HEK293 (cell line): Measurements from ENCODE around the gene MRTFA.
A peak's percentile ranks its signal among the peaks of the same experiment; 100 is the strongest.

Experiments
- BCL11B ChIP-seq: fragments of 450-650 bp; formaldehyde crosslinking; IDR thresholded peaks from 2 replicates; pipeline ENCODE4 v1.5.1; 2016; ENCODE audit warnings: low read depth, missing biosample characterization, missing genetic modification characterization
- GLI4 ChIP-seq: fragments of 450-650 bp; formaldehyde crosslinking; IDR thresholded peaks from 2 replicates; pipeline ENCODE4 v1.5.1; 2016; ENCODE audit warnings: missing biosample characterization, missing genetic modification characterization
- GLIS1 ChIP-seq: fragments of 450-650 bp; formaldehyde crosslinking; IDR thresholded peaks from 2 replicates; pipeline ENCODE4 v1.5.1; 2016; ENCODE audit warnings: missing biosample characterization, missing genetic modification characterization
- IKZF3 ChIP-seq: fragments of 450-650 bp; IDR thresholded peaks from 2 replicates; pipeline ENCODE4 v1.5.0; 2018; ENCODE audit warnings: missing biosample characterization, mild to moderate bottlenecking, missing genetic modification characterization, moderate library complexity
- KLF9 ChIP-seq: fragments of 450-650 bp; formaldehyde crosslinking; IDR thresholded peaks from 2 replicates; pipeline ENCODE4 v1.5.1; 2016; ENCODE audit warnings: missing biosample characterization, missing genetic modification characterization, low read depth
- MEIS1 ChIP-seq: sonication (generic); formaldehyde crosslinking; IDR thresholded peaks from 2 replicates; pipeline ENCODE4 v1.8.1; 2022; ENCODE audit warnings: missing genetic modification reagents, mild to moderate bottlenecking, borderline replicate concordance
- SETDB1 ChIP-seq: IDR thresholded peaks from one replicate; pipeline ENCODE4 v1.6.1; 2017; ENCODE audit warnings: mild to moderate bottlenecking, low read length, moderate library complexity, mixed read lengths; ENCODE audit not compliant: insufficient read length
- ZBTB20 ChIP-seq: fragments of 450-650 bp; formaldehyde crosslinking; IDR thresholded peaks from 2 replicates; pipeline ENCODE4 v1.5.1; 2016; ENCODE audit warnings: missing biosample characterization, missing genetic modification characterization
- ZFHX2 ChIP-seq: fragments of 450-650 bp; formaldehyde crosslinking; conservative IDR thresholded peaks from 2 replicates; pipeline ENCODE4 v1.5.1; 2016; ENCODE audit warnings: missing biosample characterization, missing genetic modification characterization
- ZFP37 ChIP-seq: fragments of 450-650 bp; formaldehyde crosslinking; IDR thresholded peaks from 2 replicates; pipeline ENCODE4 v1.5.1; 2016; ENCODE audit warnings: missing biosample characterization, missing genetic modification characterization
- ZFP41 ChIP-seq: fragments of 450-650 bp; formaldehyde crosslinking; IDR thresholded peaks from 2 replicates; pipeline ENCODE4 v1.5.1; 2016; ENCODE audit warnings: missing biosample characterization, missing genetic modification characterization, borderline replicate concordance
- ZNF10 ChIP-seq: fragments of 450-650 bp; formaldehyde crosslinking; IDR thresholded peaks from 2 replicates; pipeline ENCODE4 v1.5.1; 2017; ENCODE audit warnings: missing biosample characterization, missing genetic modification characterization
- ZNF114 ChIP-seq: fragments of 450-650 bp; formaldehyde crosslinking; IDR thresholded peaks from 2 replicates; pipeline ENCODE4 v1.5.0; 2017; ENCODE audit warnings: missing biosample characterization, missing genetic modification characterization
- ZNF132 ChIP-seq: fragments of 450-650 bp; formaldehyde crosslinking; IDR thresholded peaks from 2 replicates; pipeline ENCODE4 v1.5.1; 2017; ENCODE audit warnings: missing biosample characterization, missing genetic modification characterization, borderline replicate concordance
- ZNF146 ChIP-seq: fragments of 450-650 bp; formaldehyde crosslinking; IDR thresholded peaks from 2 replicates; pipeline ENCODE4 v1.5.1; 2016; ENCODE audit warnings: missing biosample characterization, missing genetic modification characterization
- ZNF211 ChIP-seq: fragments of 450-650 bp; formaldehyde crosslinking; IDR thresholded peaks from 2 replicates; pipeline ENCODE4 v1.5.1; 2016; ENCODE audit warnings: low read depth, missing biosample characterization, missing genetic modification characterization
- ZNF223 ChIP-seq: fragments of 450-650 bp; formaldehyde crosslinking; IDR thresholded peaks from 2 replicates; pipeline ENCODE4 v1.5.1; 2016; ENCODE audit warnings: missing biosample characterization, missing genetic modification characterization
- ZNF280D ChIP-seq: fragments of 450-650 bp; formaldehyde crosslinking; IDR thresholded peaks from 2 replicates; pipeline ENCODE4 v1.5.1; 2016; ENCODE audit warnings: missing biosample characterization, missing genetic modification characterization
- ZNF311 ChIP-seq: fragments of 450-650 bp; formaldehyde crosslinking; IDR thresholded peaks from 2 replicates; pipeline ENCODE4 v1.5.1; 2017; ENCODE audit warnings: missing biosample characterization, missing genetic modification characterization, borderline replicate concordance
- ZNF324 ChIP-seq: fragments of 450-650 bp; formaldehyde crosslinking; IDR thresholded peaks from 2 replicates; pipeline ENCODE4 v1.5.1; 2016; ENCODE audit warnings: missing biosample characterization, missing genetic modification characterization
- ZNF501 ChIP-seq: fragments of 450-650 bp; formaldehyde crosslinking; IDR thresholded peaks from 2 replicates; pipeline ENCODE4 v1.5.1; 2016; ENCODE audit warnings: missing biosample characterization, missing genetic modification characterization
- ZNF629 ChIP-seq: fragments of 450-650 bp; formaldehyde crosslinking; IDR thresholded peaks from 2 replicates; pipeline ENCODE4 v1.5.1; 2017; ENCODE audit warnings: missing biosample characterization, missing genetic modification characterization
- ZNF660 ChIP-seq: fragments of 450-650 bp; IDR thresholded peaks from 2 replicates; pipeline ENCODE4 v1.5.1; 2018; ENCODE audit warnings: missing biosample characterization, mild to moderate bottlenecking, missing genetic modification characterization
- ZNF837 ChIP-seq: fragments of 450-650 bp; formaldehyde crosslinking; IDR thresholded peaks from 2 replicates; pipeline ENCODE4 v1.5.1; 2016; ENCODE audit warnings: missing biosample characterization, missing genetic modification characterization
- ZSCAN16 ChIP-seq: fragments of 450-650 bp; formaldehyde crosslinking; IDR thresholded peaks from 2 replicates; pipeline ENCODE4 v1.5.1; 2016; ENCODE audit warnings: missing biosample characterization, missing genetic modification characterization
- ZSCAN23 ChIP-seq: fragments of 450-650 bp; formaldehyde crosslinking; IDR thresholded peaks from 2 replicates; pipeline ENCODE4 v1.5.1; 2016; ENCODE audit warnings: missing biosample characterization, missing genetic modification characterization
- ZXDB ChIP-seq: fragments of 450-650 bp; formaldehyde crosslinking; IDR thresholded peaks from 2 replicates; pipeline ENCODE4 v1.5.1; 2016; ENCODE audit warnings: missing biosample characterization, missing genetic modification characterization
- TF ChIP-seq, protein P1 (sequence below): fragments of 450-650 bp; formaldehyde crosslinking; IDR thresholded peaks from 2 replicates; pipeline ENCODE4 v1.5.1; 2017; ENCODE audit warnings: missing biosample characterization, missing genetic modification characterization
- TF ChIP-seq, protein P2 (sequence below): fragments of 450-650 bp; formaldehyde crosslinking; IDR thresholded peaks from 2 replicates; pipeline ENCODE4 v1.5.1; 2016; ENCODE audit warnings: missing biosample characterization, missing genetic modification characterization
- TF ChIP-seq, protein P3 (sequence below): fragments of 450-650 bp; formaldehyde crosslinking; IDR thresholded peaks from 2 replicates; pipeline ENCODE4 v1.5.1; 2016; ENCODE audit warnings: missing biosample characterization, missing genetic modification characterization, borderline replicate concordance
- TF ChIP-seq, protein P4 (sequence below): IDR thresholded peaks from 2 replicates; pipeline ENCODE4 v1.6.1; 2011; ENCODE audit warnings: mild to moderate bottlenecking, low read depth, low read length, borderline replicate concordance

The MRTFA gene

DNA sequence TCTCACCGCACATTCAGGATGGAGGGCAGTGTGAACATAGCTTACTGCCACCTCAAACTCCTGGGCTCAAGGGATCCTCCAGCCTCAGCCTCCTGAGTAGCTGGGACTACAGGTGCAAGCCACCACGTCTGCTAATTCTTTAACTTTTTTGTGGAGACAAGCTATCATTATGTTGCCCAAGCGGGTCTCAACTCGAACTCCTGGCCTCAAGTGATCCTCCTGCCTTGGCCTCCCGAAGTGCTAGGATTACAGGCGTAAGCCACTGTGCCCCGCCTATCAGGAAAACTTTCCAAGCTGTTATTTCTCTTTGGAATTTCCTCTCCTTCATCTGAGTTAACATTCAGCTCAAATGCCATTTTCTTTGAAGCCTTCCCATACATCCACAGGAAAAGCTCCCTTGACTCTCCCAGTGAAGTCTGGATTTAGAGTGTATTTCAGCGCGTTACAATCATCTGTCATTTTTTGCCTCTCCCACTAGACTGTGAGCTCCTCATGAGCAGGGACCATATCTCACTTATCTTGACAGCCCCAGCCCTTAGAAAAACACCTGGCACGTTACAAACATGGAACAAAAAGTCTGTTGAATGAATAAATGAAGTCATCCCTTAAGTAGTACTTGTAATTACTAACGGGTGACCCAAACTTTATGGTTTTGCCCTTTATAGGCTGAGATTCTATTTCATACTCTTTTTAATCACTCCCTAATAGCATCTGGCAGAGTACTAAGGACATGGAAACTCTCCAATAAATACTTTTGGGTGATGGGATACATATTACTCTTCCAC, 2.2 kb downstream of the MRTFA start (continued):
- TF ChIP-seq, protein P1, sequence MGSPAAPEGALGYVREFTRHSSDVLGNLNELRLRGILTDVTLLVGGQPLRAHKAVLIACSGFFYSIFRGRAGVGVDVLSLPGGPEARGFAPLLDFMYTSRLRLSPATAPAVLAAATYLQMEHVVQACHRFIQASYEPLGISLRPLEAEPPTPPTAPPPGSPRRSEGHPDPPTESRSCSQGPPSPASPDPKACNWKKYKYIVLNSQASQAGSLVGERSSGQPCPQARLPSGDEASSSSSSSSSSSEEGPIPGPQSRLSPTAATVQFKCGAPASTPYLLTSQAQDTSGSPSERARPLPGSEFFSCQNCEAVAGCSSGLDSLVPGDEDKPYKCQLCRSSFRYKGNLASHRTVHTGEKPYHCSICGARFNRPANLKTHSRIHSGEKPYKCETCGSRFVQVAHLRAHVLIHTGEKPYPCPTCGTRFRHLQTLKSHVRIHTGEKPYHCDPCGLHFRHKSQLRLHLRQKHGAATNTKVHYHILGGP, result no peak
- TF ChIP-seq ZNF146 (tag by site-specific recombination), result no peak
- no peak for TF ChIP-seq ZNF10 (tag by site-specific recombination)
- TF ChIP-seq ZXDB (tag by site-specific recombination), result peak; percentile 84
- no peak for TF ChIP-seq GLIS1
- TF ChIP-seq ZSCAN23, result peak; percentile 66; the same call in 1 of the 2 replicates
- TF ChIP-seq ZNF211 (tag by site-specific recombination), result no peak
- TF ChIP-seq BCL11B (tag by site-specific recombination), result no peak
- no peak for TF ChIP-seq ZNF324
- peak; percentile 91 for TF ChIP-seq ZNF629 (tag by site-specific recombination)
- TF ChIP-seq ZNF311 (tag by site-specific recombination), result no peak
- TF ChIP-seq IKZF3 (tag by site-specific recombination), result peak; percentile 71; the same call in 1 of the 2 replicates
- TF ChIP-seq, protein P2, sequence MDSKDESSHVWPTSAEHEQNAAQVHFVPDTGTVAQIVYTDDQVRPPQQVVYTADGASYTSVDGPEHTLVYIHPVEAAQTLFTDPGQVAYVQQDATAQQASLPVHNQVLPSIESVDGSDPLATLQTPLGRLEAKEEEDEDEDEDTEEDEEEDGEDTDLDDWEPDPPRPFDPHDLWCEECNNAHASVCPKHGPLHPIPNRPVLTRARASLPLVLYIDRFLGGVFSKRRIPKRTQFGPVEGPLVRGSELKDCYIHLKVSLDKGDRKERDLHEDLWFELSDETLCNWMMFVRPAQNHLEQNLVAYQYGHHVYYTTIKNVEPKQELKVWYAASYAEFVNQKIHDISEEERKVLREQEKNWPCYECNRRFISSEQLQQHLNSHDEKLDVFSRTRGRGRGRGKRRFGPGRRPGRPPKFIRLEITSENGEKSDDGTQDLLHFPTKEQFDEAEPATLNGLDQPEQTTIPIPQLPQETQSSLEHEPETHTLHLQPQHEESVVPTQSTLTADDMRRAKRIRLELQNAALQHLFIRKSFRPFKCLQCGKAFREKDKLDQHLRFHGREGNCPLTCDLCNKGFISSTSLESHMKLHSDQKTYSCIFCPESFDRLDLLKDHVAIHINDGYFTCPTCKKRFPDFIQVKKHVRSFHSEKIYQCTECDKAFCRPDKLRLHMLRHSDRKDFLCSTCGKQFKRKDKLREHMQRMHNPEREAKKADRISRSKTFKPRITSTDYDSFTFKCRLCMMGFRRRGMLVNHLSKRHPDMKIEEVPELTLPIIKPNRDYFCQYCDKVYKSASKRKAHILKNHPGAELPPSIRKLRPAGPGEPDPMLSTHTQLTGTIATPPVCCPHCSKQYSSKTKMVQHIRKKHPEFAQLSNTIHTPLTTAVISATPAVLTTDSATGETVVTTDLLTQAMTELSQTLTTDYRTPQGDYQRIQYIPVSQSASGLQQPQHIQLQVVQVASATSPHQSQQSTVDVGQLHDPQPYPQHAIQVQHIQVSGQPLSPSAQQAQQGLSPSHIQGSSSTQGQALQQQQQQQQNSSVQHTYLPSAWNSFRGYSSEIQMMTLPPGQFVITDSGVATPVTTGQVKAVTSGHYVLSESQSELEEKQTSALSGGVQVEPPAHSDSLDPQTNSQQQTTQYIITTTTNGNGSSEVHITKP (tag by site-specific recombination), result peak; percentile 74
- no peak for TF ChIP-seq ZNF114 (tag by site-specific recombination)
- no peak for TF ChIP-seq ZNF223
- TF ChIP-seq, protein P3, sequence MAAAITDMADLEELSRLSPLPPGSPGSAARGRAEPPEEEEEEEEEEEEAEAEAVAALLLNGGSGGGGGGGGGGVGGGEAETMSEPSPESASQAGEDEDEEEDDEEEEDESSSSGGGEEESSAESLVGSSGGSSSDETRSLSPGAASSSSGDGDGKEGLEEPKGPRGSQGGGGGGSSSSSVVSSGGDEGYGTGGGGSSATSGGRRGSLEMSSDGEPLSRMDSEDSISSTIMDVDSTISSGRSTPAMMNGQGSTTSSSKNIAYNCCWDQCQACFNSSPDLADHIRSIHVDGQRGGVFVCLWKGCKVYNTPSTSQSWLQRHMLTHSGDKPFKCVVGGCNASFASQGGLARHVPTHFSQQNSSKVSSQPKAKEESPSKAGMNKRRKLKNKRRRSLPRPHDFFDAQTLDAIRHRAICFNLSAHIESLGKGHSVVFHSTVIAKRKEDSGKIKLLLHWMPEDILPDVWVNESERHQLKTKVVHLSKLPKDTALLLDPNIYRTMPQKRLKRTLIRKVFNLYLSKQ (tag by site-specific recombination), result no peak
- TF ChIP-seq SETDB1, result no peak
- TF ChIP-seq ZNF660 (tag by site-specific recombination), result no peak
- TF ChIP-seq, protein P4, sequence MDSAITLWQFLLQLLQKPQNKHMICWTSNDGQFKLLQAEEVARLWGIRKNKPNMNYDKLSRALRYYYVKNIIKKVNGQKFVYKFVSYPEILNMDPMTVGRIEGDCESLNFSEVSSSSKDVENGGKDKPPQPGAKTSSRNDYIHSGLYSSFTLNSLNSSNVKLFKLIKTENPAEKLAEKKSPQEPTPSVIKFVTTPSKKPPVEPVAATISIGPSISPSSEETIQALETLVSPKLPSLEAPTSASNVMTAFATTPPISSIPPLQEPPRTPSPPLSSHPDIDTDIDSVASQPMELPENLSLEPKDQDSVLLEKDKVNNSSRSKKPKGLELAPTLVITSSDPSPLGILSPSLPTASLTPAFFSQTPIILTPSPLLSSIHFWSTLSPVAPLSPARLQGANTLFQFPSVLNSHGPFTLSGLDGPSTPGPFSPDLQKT, result no peak
- no peak for TF ChIP-seq KLF9 (tag by site-specific recombination)
- no peak for TF ChIP-seq ZNF280D
- TF ChIP-seq ZNF132 (tag by site-specific recombination), result no peak
- TF ChIP-seq MEIS1 (CRISPR knock-in tag), result no peak
- TF ChIP-seq ZFP41, result no peak
- TF ChIP-seq GLI4 (tag by site-specific recombination), result no peak
- TF ChIP-seq ZNF501 (tag by site-specific recombination), result no peak
- no peak for TF ChIP-seq ZSCAN16 (tag by site-specific recombination)
- TF ChIP-seq ZFP37, result no peak
- no peak for TF ChIP-seq ZNF837 (tag by site-specific recombination)
- no peak for TF ChIP-seq ZFHX2 (tag by site-specific recombination)
- TF ChIP-seq ZBTB20, result no peak
